ENCODE results near the gene LIN28B.

DNA sequence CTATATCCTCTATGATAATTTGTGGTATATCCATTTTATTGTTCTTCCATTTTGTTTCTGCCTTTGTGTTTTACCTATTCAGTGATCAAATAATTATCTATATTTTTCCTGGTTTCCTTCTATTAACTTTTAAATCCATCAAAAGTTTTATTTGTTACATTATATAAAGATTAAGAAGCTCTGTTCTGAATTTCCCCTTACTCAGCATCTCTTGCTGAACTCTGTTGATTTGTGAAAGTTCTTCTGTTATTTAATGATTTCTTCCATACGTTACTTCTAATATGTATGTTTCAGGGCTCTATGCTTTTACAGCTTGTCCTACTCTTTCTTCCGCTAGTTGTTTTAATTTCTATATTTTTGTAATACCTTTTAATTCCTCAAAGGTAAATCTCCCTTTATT is 87.1 kb downstream of the LIN28B start:
- no peak for TF ChIP-seq POLR2A (IDR thresholded peaks at IDR 0.05)
- TF ChIP-seq, protein P1, sequence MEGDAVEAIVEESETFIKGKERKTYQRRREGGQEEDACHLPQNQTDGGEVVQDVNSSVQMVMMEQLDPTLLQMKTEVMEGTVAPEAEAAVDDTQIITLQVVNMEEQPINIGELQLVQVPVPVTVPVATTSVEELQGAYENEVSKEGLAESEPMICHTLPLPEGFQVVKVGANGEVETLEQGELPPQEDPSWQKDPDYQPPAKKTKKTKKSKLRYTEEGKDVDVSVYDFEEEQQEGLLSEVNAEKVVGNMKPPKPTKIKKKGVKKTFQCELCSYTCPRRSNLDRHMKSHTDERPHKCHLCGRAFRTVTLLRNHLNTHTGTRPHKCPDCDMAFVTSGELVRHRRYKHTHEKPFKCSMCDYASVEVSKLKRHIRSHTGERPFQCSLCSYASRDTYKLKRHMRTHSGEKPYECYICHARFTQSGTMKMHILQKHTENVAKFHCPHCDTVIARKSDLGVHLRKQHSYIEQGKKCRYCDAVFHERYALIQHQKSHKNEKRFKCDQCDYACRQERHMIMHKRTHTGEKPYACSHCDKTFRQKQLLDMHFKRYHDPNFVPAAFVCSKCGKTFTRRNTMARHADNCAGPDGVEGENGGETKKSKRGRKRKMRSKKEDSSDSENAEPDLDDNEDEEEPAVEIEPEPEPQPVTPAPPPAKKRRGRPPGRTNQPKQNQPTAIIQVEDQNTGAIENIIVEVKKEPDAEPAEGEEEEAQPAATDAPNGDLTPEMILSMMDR (IDR thresholded peaks at IDR 0.05): no peak
